Osteoblast (primary cell): ENCODE data around the gene ORM2. TPM values are rescaled to one million over a fixed set of nuclear protein-coding genes. Genes with fewer than 3 reads are reported as not detected.

Experiments used
- DNase-seq: peaks from one replicate; pipeline ENCODE4 v3.0.0; 2011; ENCODE audit warnings: low spot score, mixed read lengths; ENCODE audit not compliant: insufficient read length; ENCODE audit errors: missing footprints
- H2AFZ ChIP-seq: 2 replicates; pipeline ENCODE4 v1.6.0; 2011; ENCODE audit warnings: mild to moderate bottlenecking, low read length
- H3K27ac ChIP-seq: 2 replicates; pipeline ENCODE4 v1.5.1; 2011; ENCODE audit warnings: mild to moderate bottlenecking, low read depth, low read length, moderate library complexity
- H3K27me3 ChIP-seq: 2 replicates; pipeline ENCODE4 v1.6.0; 2012; ENCODE audit warnings: mild to moderate bottlenecking, control low read depth, inconsistent platforms, low read length, moderate library complexity; ENCODE audit not compliant: insufficient read depth
- H3K36me3 ChIP-seq: 2 replicates; pipeline ENCODE4 v1.5.1; 2011; ENCODE audit warnings: mild to moderate bottlenecking, low read length, control low read depth, moderate library complexity; ENCODE audit not compliant: insufficient read depth
- H3K4me1 ChIP-seq: 2 replicates; pipeline ENCODE4 v1.5.1; 2011; ENCODE audit warnings: mild to moderate bottlenecking, low read length, control low read depth, moderate library complexity; ENCODE audit not compliant: insufficient read depth
- H3K4me2 ChIP-seq: 2 replicates; pipeline ENCODE4 v1.6.0; 2011; ENCODE audit warnings: mild to moderate bottlenecking, low read length; ENCODE audit not compliant: insufficient read depth
- H3K4me3 ChIP-seq: fragments of 200-600 bp; sonication (generic); 3 replicates; pipeline ENCODE4 v1.5.1; 2012; ENCODE audit warnings: mild to moderate bottlenecking, low read length, inconsistent platforms; ENCODE audit not compliant: insufficient read depth
- H3K79me2 ChIP-seq: 2 replicates; pipeline ENCODE4 v1.6.0; 2012; ENCODE audit warnings: mild to moderate bottlenecking, low read length, control low read depth, inconsistent platforms; ENCODE audit not compliant: insufficient read depth
- H3K9me3 ChIP-seq: 2 replicates; pipeline ENCODE4 v1.5.1; 2011; ENCODE audit warnings: low read depth, low read length, control low read depth
- H4K20me1 ChIP-seq: 2 replicates; pipeline ENCODE4 v1.6.0; 2012; ENCODE audit warnings: mild to moderate bottlenecking, low read length, control low read depth; ENCODE audit not compliant: insufficient read depth
- total RNA-seq: library from RNA; depleted of rRNA; stranded (reverse); fragments of >200 nt; gene quantifications from 2 replicates; pipeline ENCODE4 v1.2.3, GENCODE V29; 2012
- TF ChIP-seq, protein P1 (sequence below): IDR thresholded peaks from 2 replicates; pipeline ENCODE4 v1.5.1; 2011; ENCODE audit warnings: mild to moderate bottlenecking, low read depth, low read length, moderate library complexity; ENCODE audit errors: extremely low read depth

ORM2 gene
- total RNA-seq, 1 donor: not detected

GRCh38 chr9:114346146-114346545, 16.5 kb downstream of the ORM2 start:
- TF ChIP-seq, protein P1, sequence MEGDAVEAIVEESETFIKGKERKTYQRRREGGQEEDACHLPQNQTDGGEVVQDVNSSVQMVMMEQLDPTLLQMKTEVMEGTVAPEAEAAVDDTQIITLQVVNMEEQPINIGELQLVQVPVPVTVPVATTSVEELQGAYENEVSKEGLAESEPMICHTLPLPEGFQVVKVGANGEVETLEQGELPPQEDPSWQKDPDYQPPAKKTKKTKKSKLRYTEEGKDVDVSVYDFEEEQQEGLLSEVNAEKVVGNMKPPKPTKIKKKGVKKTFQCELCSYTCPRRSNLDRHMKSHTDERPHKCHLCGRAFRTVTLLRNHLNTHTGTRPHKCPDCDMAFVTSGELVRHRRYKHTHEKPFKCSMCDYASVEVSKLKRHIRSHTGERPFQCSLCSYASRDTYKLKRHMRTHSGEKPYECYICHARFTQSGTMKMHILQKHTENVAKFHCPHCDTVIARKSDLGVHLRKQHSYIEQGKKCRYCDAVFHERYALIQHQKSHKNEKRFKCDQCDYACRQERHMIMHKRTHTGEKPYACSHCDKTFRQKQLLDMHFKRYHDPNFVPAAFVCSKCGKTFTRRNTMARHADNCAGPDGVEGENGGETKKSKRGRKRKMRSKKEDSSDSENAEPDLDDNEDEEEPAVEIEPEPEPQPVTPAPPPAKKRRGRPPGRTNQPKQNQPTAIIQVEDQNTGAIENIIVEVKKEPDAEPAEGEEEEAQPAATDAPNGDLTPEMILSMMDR: no peak
- Histone ChIP-seq H3K4me1 (peaks cover 15% of the 10 kb centered on the region), H2AFZ (no peak overlapping the region), H3K4me2 (no peak overlapping the region), H3K79me2 (no peaks in the 10 kb centered on the region), H4K20me1 (no peaks in the 10 kb centered on the region), H3K9me3 (no peaks in the 10 kb centered on the region), H3K4me3 (no peak overlapping the region), H3K27ac (no peak overlapping the region), H3K36me3 (peaks cover 59% of the 10 kb centered on the region), H3K27me3 (no peaks in the 10 kb centered on the region)
- DNase-seq: no peak

GRCh38 chr9:114347675-114348074, 18.0 kb downstream of the ORM2 start:
- H3K79me2 ChIP-seq: no peaks in the 10 kb centered on the region
- no peaks in the 10 kb centered on the region for H3K9me3 ChIP-seq
- H3K4me3 ChIP-seq: no peak overlapping the region
- H3K27me3 ChIP-seq: no peaks in the 10 kb centered on the region
- no peak overlapping the region for H3K4me2 ChIP-seq
- no peak overlapping the region for H3K27ac ChIP-seq
- no peak for DNase-seq
- peaks cover 57% of the 10 kb centered on the region for H3K36me3 ChIP-seq
- TF ChIP-seq, protein P1: no peak
- no peak overlapping the region for H2AFZ ChIP-seq
- H3K4me1 ChIP-seq: peaks cover 15% of the 10 kb centered on the region
- H4K20me1 ChIP-seq: no peaks in the 10 kb centered on the region

DNA sequence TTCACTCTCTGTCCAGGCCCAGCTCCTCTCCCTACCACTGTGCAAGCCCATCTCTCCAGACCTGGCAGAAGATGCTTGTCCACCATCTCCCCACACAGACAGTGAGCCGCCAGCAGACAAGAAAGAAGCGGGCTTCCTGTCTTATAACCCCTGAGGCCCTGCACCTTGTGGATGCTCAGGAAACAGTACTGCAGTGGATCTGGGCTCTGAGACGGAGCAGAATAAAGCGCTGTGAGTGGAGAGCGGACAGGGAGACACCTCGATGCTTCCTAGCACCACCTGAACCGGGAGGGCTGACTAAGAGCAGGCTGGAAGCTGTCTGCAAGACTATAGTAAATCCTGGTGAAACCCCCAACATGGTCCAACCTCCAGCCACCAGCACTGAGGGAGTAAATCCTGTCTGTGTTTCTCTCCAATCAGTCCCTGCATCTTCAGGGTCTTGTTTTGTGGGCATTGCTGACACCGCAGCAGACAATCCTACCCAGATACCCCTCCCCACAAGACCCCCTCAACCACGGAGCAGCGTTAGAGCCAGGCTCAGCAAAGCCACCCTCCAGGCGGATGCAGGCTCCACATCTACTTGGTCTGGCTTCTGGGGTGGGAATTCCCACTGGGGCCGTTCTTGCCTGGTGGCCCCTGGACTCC, 18.7 kb downstream of the ORM2 start:
- Histone ChIP-seq H3K79me2 (no peaks in the 10 kb centered on the region), H3K4me1 (peaks cover 19% of the 10 kb centered on the region), H3K9me3 (no peaks in the 10 kb centered on the region), H3K27ac (peak overlapping the region; percentile 70), H4K20me1 (no peaks in the 10 kb centered on the region), H3K27me3 (no peaks in the 10 kb centered on the region), H2AFZ (no peak overlapping the region), H3K36me3 (peaks cover 52% of the 10 kb centered on the region), H3K4me3 (peak overlapping the region; percentile 18), H3K4me2 (peak overlapping the region; percentile 42)
- TF ChIP-seq, protein P1: no peak
- DNase-seq: peak; percentile 31

DNA sequence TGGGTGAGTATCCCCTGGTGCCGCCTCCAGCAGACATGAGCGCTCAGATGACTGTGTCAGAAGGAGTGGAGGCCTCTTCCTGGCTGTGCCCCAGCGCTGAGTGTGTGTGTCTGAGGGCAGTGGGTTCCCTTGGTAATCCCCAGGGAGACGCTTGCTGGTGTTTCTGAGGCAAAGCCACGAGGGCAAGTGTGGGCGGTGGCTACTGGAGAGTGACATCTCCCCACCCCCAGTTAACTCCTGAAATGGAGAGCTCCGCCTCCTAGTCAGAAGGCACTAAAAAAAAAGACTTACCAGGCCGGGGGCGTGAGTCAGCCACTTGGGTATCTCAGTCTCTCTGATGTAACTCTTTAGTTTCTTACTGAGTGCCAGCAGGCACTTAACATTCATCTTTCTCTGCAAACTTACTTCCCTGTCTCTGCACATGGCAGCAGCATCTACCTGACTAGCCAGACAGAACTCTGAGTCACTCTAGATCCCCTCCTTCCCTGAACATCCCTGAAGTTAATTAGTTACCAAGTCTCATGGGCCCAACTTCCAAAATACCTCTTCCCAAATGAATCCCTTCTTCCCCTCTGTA, 19.3 kb downstream of the ORM2 start:
- H3K79me2 ChIP-seq: no peaks in the 10 kb centered on the region
- H2AFZ ChIP-seq: no peak overlapping the region
- H3K27ac ChIP-seq: peak overlapping the region; percentile 70
- no peaks in the 10 kb centered on the region for H3K27me3 ChIP-seq
- peak overlapping the region; percentile 18 for H3K4me3 ChIP-seq
- peak overlapping the region; percentile 42 for H3K4me2 ChIP-seq
- H4K20me1 ChIP-seq: no peaks in the 10 kb centered on the region
- H3K9me3 ChIP-seq: no peaks in the 10 kb centered on the region
- H3K36me3 ChIP-seq: peaks cover 51% of the 10 kb centered on the region
- DNase-seq: peak; percentile 98
- H3K4me1 ChIP-seq: peaks cover 21% of the 10 kb centered on the region
- TF ChIP-seq, protein P1: no peak
